ENCODE results near the gene GMIP. TPM values are rescaled to one million over a fixed set of nuclear protein-coding genes. Genes with fewer than 3 reads are reported as not detected.

Gene GMIP
- total RNA-seq, 2 donors from 2014 or later, result 5.8 to 7.5 TPM

- no peak for ATAC-seq
- DNase-seq, result no peak
- intact Hi-C loops (cut with DNase I), result loop anchor here in 1 of 2 donors (5.0 kb wide), 1 partner anchor 113 kb away; no protein-coding TSS in a partner anchor
Measured at GRCh38 chr19:19645233-19645870, 1.9 kb upstream of the GMIP start.

GRCh38 chr19:19644054-19644388, 564 bp upstream of the GMIP start:
- intact Hi-C loops (cut with DNase I), result loop anchor here in 1 of 2 donors (1.0 kb wide), 1 partner anchor 111 kb away; no protein-coding TSS in a partner anchor
- DNase-seq (no peak), ATAC-seq (no peak)

GRCh38 chr19:19642506-19643157, 825 bp downstream of the GMIP start:
- peak; percentile 6 for ATAC-seq
- no peak for DNase-seq
- intact Hi-C loops (cut with DNase I), result no loop called here

- intact Hi-C loops (cut with DNase I), result no loop called here
- ATAC-seq, result peak in 1 of 2 donors; percentile 19
- DNase-seq, result no peak
Measured at GRCh38 chr19:19637523-19638251, 5.8 kb downstream of the GMIP start.

- ATAC-seq, result no peak
- DNase-seq, result no peak
- intact Hi-C loops (cut with DNase I), result no loop called here
Measured at GRCh38 chr19:19637186-19637522, 6.3 kb downstream of the GMIP start.

GRCh38 chr19:19636573-19637185, 6.8 kb downstream of the GMIP start:
- ATAC-seq (no peak), DNase-seq (no peak)
- intact Hi-C loops (cut with DNase I), result no loop called here

- DNase-seq (no peak), ATAC-seq (no peak)
- intact Hi-C loops (cut with DNase I), result no loop called here
Measured at GRCh38 chr19:19635313-19635702, 8.1 kb downstream of the GMIP start.

GRCh38 chr19:19634516-19635312, 8.7 kb downstream of the GMIP start:
- intact Hi-C loops (cut with DNase I), result no loop called here
- DNase-seq (no peak), ATAC-seq (no peak)

GRCh38 chr19:19633711-19634515, 9.5 kb downstream of the GMIP start:
- intact Hi-C loops (cut with DNase I), result no loop called here
- ATAC-seq (no peak), DNase-seq (no peak)

GRCh38 chr19:19632661-19633060, 10.8 kb downstream of the GMIP start:
- intact Hi-C loops (cut with DNase I), result no loop called here
- no peak for ATAC-seq
- DNase-seq, result no peak

- ATAC-seq (no peak), DNase-seq (no peak)
- intact Hi-C loops (cut with DNase I), result no loop called here
Measured at GRCh38 chr19:19631346-19631745, 12.1 kb downstream of the GMIP start.

- ATAC-seq (no peak), DNase-seq (no peak)
- intact Hi-C loops (cut with DNase I), result no loop called here
Measured at GRCh38 chr19:19630426-19630825, 13.0 kb downstream of the GMIP start.

- DNase-seq (no peak), ATAC-seq (no peak)
- intact Hi-C loops (cut with DNase I), result no loop called here
Measured at GRCh38 chr19:19630062-19630414, 13.4 kb downstream of the GMIP start.

GRCh38 chr19:19628501-19629134, 14.8 kb downstream of the GMIP start:
- DNase-seq (no peak), ATAC-seq (peak; percentile 39 to 48)
- intact Hi-C loops (cut with DNase I), result no loop called here

GRCh38 chr19:19627621-19628500, 15.6 kb downstream of the GMIP start, which contains the start of gene LPAR2:
TSS of gene LPAR2 (minus strand) at chr19:19628220. CDS start at chr19:19627275, 945 bp downstream.
- DNase-seq (no peak), ATAC-seq (peak; percentile 73 to 78)
- intact Hi-C loops (cut with DNase I), result no loop called here

- ATAC-seq (no peak), DNase-seq (no peak)
- intact Hi-C loops (cut with DNase I), result no loop called here
Measured at GRCh38 chr19:19626516-19627472, 16.7 kb downstream of the GMIP start.
